Fibroblast of mammary gland (primary cell): ENCODE results near the gene KIF7.
"Not testable (repeated sequence)": the region's sequence is repeated elsewhere in the genome, so short reads cannot be mapped to it uniquely, and the experiment has no call there.

Source experiments
- DNase-seq: peaks from one replicate; pipeline ENCODE4 v3.0.0-alpha.2; 2010; ENCODE audit warnings: low read depth
- H3K4me3 ChIP-seq: 2 replicates; pipeline ENCODE4 v1.5.1; 2011; ENCODE audit warnings: low read depth, mild to moderate bottlenecking, low read length, moderate library complexity; ENCODE audit not compliant: control insufficient read depth
- TF ChIP-seq, protein P1 (sequence below): conservative IDR thresholded peaks from 2 replicates; pipeline ENCODE4 v1.5.1; 2011; ENCODE audit warnings: low read depth, low read length, inconsistent platforms; ENCODE audit not compliant: control insufficient read depth, insufficient read depth

Gene KIF7

DNA sequence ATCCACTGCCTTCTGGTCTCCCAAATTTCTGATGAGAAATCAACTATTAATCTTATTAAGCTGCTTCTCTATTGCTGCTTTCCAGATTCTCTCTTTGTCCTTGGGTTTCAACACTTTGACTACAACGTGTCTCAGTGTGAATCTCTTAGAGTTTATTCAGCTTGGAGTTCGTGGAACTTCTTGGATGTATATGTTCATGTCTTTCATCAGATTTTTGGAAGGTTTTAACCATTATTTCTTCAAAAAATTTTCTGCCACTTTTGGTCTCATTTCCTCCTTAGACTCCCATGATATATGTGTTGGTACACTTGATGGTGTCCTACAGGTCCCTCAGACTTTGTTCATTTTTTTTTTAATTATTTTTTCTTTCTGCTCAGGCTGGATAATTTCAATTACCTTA lies 44.0 kb downstream of the KIF7 start:
- H3K4me3 ChIP-seq = no peak overlapping the region
- TF ChIP-seq, protein P1, sequence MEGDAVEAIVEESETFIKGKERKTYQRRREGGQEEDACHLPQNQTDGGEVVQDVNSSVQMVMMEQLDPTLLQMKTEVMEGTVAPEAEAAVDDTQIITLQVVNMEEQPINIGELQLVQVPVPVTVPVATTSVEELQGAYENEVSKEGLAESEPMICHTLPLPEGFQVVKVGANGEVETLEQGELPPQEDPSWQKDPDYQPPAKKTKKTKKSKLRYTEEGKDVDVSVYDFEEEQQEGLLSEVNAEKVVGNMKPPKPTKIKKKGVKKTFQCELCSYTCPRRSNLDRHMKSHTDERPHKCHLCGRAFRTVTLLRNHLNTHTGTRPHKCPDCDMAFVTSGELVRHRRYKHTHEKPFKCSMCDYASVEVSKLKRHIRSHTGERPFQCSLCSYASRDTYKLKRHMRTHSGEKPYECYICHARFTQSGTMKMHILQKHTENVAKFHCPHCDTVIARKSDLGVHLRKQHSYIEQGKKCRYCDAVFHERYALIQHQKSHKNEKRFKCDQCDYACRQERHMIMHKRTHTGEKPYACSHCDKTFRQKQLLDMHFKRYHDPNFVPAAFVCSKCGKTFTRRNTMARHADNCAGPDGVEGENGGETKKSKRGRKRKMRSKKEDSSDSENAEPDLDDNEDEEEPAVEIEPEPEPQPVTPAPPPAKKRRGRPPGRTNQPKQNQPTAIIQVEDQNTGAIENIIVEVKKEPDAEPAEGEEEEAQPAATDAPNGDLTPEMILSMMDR = no peak
- no peak for DNase-seq

DNA sequence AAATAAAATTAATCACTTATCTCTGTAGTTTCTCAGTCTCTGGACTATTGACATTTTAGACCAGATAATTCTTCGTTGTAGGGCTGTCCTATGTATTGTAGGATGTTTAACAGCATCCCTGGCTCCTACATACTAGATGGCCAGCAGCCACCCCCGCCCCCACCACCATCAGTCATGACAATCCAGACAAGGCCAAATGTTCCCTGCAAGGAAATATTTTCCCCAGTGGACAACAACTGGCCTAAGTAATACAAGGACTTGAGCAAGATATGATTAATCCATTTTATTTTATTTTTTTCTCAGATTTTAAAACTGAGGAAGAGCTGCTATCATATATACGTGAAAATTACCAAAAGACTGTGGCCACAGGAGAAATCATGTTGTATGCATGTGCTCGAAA lies 56.2 kb downstream of the KIF7 start:
- no peak overlapping the region for H3K4me3 ChIP-seq
- TF ChIP-seq, protein P1 = no peak
- DNase-seq = peak; percentile 79

DNA sequence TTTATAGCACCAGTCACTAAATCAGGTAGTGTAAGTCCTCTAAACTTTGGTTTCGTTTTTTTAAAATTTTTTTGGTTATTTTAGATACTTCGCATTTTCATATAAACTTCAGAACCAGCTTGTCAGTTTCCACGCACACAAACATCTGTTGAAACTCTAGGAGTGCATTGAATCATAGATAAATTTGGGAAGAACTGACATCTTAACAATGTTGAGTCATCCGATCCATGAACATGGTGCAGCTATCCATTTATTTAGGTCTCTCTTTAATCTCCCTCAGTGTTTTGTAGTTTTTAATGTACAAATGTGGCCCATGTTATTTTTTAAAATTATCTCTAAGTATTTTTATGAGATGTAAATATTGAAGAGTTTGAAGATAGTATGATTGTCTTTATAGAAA lies 62.2 kb downstream of the KIF7 start:
- H3K4me3 ChIP-seq = no peak overlapping the region
- peak; percentile 51 for DNase-seq
- TF ChIP-seq, protein P1 = no peak

DNA sequence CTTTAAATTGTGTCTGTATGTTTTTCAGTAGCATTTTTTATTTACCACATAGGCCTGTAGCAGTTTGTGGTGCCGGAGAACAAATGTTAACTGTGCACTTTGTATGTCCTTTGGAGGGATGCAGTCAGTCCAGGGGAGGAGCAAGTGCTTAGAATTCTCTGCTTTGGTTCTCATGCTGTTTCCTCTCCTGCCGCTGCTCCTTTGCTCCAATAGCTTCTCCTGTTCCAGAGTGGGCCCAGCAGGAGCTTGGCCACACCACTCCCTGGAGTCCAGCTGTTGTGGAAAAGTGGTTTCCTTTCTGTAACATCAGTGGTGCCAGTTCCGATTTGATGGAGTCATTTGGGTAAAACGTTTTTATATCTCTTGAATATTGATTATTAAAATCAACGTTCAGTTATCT lies 63.4 kb downstream of the KIF7 start:
- TF ChIP-seq, protein P1 = no peak
- no peak for DNase-seq
- H3K4me3 ChIP-seq = no peak overlapping the region

DNA sequence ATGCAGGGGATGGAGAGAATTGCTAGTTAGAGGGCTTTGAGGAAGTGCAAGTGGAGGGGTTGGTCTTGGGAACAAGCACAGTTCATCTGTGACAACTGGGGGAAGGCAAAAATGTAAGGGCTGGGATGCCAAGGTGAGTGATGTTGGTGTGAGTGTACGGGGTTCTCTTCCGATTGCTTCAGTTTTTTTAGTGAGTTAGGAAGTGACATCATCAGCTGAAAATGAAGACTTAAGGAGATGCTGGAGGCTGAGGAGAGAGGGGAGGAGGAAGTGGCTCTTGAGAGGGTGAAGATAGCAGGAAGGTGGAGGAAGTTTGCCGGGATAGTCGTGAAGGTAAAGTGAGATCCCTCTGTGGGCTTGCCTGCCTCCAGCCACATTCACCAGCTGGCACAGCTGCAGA lies 67.3 kb downstream of the KIF7 start:
- peak; percentile 55 for DNase-seq
- H3K4me3 ChIP-seq = no peak overlapping the region
- TF ChIP-seq, protein P1 = no peak

DNA sequence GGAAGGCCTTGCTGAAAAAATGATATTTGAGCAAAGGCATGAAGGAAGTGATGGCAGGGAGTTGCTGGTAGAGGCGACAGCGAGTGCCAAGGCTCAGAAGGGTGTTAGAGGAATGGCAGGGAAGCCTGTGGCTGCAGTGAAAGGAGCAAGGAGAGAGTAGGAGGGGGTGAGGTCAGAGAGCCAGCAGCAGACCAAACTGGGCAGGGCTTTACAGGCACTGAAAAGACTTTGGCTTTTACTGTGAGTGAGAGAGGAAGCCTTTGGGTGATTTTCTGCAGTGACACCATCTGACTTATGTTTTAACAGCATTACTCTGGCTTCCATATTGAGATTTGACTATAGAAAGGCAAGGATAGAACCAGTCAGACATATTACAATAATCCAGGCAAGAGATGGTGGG lies 68.6 kb downstream of the KIF7 start:
- TF ChIP-seq, protein P1 = no peak
- no peak overlapping the region for H3K4me3 ChIP-seq
- DNase-seq = no peak

DNA sequence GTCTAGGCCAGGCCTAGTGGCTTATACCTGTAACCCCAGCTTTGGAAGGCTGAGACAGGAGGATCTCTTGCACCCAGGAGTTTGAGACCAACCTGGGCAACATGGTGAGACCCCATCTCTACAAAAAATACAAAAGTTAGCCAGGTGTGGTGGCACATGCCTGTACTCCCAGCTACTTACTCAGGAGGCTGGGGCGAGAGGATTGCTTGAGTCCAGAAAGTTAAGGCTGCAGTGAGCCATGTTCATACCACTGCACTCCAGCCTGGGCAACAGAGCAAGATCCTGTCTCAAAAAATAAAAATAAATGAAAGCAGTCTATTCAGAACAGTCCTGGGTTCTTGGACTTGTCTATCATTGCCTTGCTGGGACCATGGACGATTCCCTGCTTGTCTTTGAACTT lies 74.5 kb downstream of the KIF7 start:
- H3K4me3 ChIP-seq, DNase-seq: not testable (repeated sequence)

DNA sequence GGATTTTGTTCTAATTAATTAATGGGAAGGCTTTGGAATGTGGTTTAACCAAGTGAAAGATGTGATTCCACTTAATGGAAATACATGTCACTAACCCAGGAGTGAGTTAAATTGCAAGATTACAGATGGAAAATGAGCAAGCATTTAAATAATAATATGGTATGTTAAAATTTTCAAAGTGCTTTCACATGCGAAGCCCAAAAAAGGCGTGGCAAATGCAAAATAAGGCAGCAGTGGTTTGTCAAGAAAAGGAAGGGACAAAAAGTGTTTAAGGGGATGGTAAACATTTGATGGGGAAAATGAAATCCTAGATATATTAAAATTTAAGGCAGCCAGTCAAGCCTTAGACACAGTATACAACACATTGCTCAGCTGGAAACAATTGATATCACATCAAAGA lies 77.1 kb downstream of the KIF7 start:
- TF ChIP-seq, protein P1 = no peak
- no peak for DNase-seq
- H3K4me3 ChIP-seq = peak overlapping the region; percentile 33
